CD4-positive, alpha-beta T cell (primary cell): Measurements from ENCODE around the gene FMO1. TPM values are rescaled to one million over a fixed set of nuclear protein-coding genes. Genes with fewer than 3 reads are reported as not detected.
"Not testable (repeated sequence)": the region's sequence is repeated elsewhere in the genome, so short reads cannot be mapped to it uniquely, and the experiment has no call there.

Experiments used
- ATAC-seq: fragments of 200-7000 bp; cut with Tn5 transposase; one replicate; pipeline ENCODE4 v1.10.0; 2022; ENCODE audit warnings: mild to moderate bottlenecking; ENCODE audit not compliant: poor library complexity
- CTCF ChIA-PET: fragments of 350-600 bp; sonication (Branson Sonifier 250); formaldehyde crosslinking; loops from one replicate; lab custom pipeline; 2021; ENCODE audit warnings: antibody characterized with exemption, inconsistent platforms; lab: Charles Lee
- POLR2A ChIA-PET: fragments of 350-600 bp; sonication (Branson Sonifier 250); formaldehyde crosslinking; loops from one replicate; lab custom pipeline; 2021; ENCODE audit warnings: antibody characterized with exemption, inconsistent platforms; lab: Charles Lee
- DNase-seq, 14 experiments: peaks; one replicate each; pipeline ENCODE4 v3.0.0-alpha.2; 2013 to 2020; ENCODE audit warnings: mixed read lengths in 2 of 14
- H3K27ac ChIP-seq, 2 donors: one replicate each; pipeline versions ENCODE4 v1.5.1 to v1.7.0; 2013; ENCODE audit warnings: low read length in 2 of 2, low read depth in 1 of 2, mild to moderate bottlenecking in 1 of 2
- H3K27me3 ChIP-seq, 2 experiments: 1 replicate in 1 of 2; 2 replicates in 1 of 2; pipeline versions ENCODE4 v1.6.1 to v1.7.0; 2013; ENCODE audit warnings: low read length in 2 of 2, control low read depth in 1 of 2, mild to moderate bottlenecking in 1 of 2, moderate library complexity in 1 of 2; ENCODE audit not compliant: insufficient read depth in 2 of 2, control insufficient read depth in 1 of 2
- H3K36me3 ChIP-seq: one replicate; pipeline ENCODE4 v1.6.1; 2013; ENCODE audit warnings: low read length, control low read depth; ENCODE audit not compliant: insufficient read depth
- H3K4me1 ChIP-seq: one replicate; pipeline ENCODE4 v1.6.1; 2013; ENCODE audit warnings: low read length, control low read depth; ENCODE audit not compliant: insufficient read depth
- H3K4me3 ChIP-seq: one replicate; pipeline ENCODE4 v1.5.1; 2013; ENCODE audit warnings: mild to moderate bottlenecking, low read length, moderate library complexity
- H3K9me3 ChIP-seq, 2 experiments: 1 replicate in 1 of 2; 2 replicates in 1 of 2; pipeline versions ENCODE4 v1.6.1 to v1.7.0; 2013; ENCODE audit warnings: low read length in 2 of 2, mild to moderate bottlenecking in 2 of 2, control low read depth in 1 of 2, moderate library complexity in 1 of 2; ENCODE audit not compliant: control insufficient read depth in 1 of 2, insufficient read depth in 1 of 2
- H3K27ac Mint-ChIP-seq: one replicate; pipeline ENCODE4 v1.8.0; 2020; ENCODE audit warnings: mixed read lengths
- H3K27me3 Mint-ChIP-seq: one replicate; pipeline ENCODE4 v1.8.0; 2021; ENCODE audit warnings: mixed read lengths
- H3K36me3 Mint-ChIP-seq: one replicate; pipeline ENCODE4 v1.8.0; 2021; ENCODE audit warnings: low read depth, mixed read lengths
- H3K4me1 Mint-ChIP-seq: one replicate; pipeline ENCODE4 v1.8.0; 2021; ENCODE audit warnings: low read depth, mixed read lengths
- H3K4me3 Mint-ChIP-seq: one replicate; pipeline ENCODE4 v1.8.0; 2020; ENCODE audit warnings: mild to moderate bottlenecking, mixed read lengths
- H3K9me3 Mint-ChIP-seq: one replicate; pipeline ENCODE4 v1.8.0; 2020; ENCODE audit warnings: mixed read lengths
- intact Hi-C, 2 experiments: fragments of 100-400 bp; cut with DNase I in 1 of 2; cut with micrococcal nuclease in 1 of 2; formaldehyde crosslinking; loops; one replicate each; pipeline versions ENCODE4 v1.15.1 to v1.9.0; 2023 to 2025; cut with DNase I, micrococcal nuclease
- total RNA-seq, 174 experiments: library from RNA in 2 of 174; stranded (reverse) in 2 of 174; gene quantifications; one replicate each; pipeline ENCODE4 v1.2.3 and lab custom pipeline; 2021 to 2026
- TF ChIP-seq, protein P1 (sequence below): fragments of 200-600 bp; IDR thresholded peaks from one replicate; pipeline ENCODE4 v1.8.0; 2022; ENCODE audit warnings: antibody characterized with exemption, mild to moderate bottlenecking

The FMO1 gene
- total RNA-seq, 2 experiments from 2014 or later: not detected

GRCh38 chr1:171290621-171291020 lies 42.3 kb downstream of the FMO1 start:
- TF ChIP-seq, protein P1, sequence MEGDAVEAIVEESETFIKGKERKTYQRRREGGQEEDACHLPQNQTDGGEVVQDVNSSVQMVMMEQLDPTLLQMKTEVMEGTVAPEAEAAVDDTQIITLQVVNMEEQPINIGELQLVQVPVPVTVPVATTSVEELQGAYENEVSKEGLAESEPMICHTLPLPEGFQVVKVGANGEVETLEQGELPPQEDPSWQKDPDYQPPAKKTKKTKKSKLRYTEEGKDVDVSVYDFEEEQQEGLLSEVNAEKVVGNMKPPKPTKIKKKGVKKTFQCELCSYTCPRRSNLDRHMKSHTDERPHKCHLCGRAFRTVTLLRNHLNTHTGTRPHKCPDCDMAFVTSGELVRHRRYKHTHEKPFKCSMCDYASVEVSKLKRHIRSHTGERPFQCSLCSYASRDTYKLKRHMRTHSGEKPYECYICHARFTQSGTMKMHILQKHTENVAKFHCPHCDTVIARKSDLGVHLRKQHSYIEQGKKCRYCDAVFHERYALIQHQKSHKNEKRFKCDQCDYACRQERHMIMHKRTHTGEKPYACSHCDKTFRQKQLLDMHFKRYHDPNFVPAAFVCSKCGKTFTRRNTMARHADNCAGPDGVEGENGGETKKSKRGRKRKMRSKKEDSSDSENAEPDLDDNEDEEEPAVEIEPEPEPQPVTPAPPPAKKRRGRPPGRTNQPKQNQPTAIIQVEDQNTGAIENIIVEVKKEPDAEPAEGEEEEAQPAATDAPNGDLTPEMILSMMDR: no peak

GRCh38 chr1:171292799-171293198 lies 44.5 kb downstream of the FMO1 start:
- no peak overlapping the region for H3K4me3 Mint-ChIP-seq
- peaks cover 2% of the 10 kb centered on the region for H3K9me3 Mint-ChIP-seq
- ATAC-seq (no peak), DNase-seq (no peak)
- CTCF ChIA-PET: no interaction called here
- Histone ChIP-seq H3K4me3 (no peak overlapping the region), H3K27ac (no peak overlapping the region), H3K4me1 (no peaks in the 10 kb centered on the region), H3K36me3 (no peaks in the 10 kb centered on the region), H3K27me3 (peaks cover 7 to 8% of the 10 kb centered on the region in 2 experiments), H3K9me3 (no peaks in the 10 kb centered on the region)
- POLR2A ChIA-PET: interaction anchor here (1.2 kb wide), 1 partner anchor 21 kb away, joined by 3 read pairs; the partner anchor contains the start of gene FMO4
- H3K4me1 Mint-ChIP-seq: no peaks in the 10 kb centered on the region
- intact Hi-C loops: no loop called here
- H3K27ac Mint-ChIP-seq: no peak overlapping the region
- H3K36me3 Mint-ChIP-seq: no peaks in the 10 kb centered on the region
- TF ChIP-seq, protein P1: no peak
- peaks cover 51% of the 10 kb centered on the region for H3K27me3 Mint-ChIP-seq

More at GRCh38 chr1:171290621-171291020, 42.3 kb downstream of the FMO1 start:
- no peak for ATAC-seq
- Mint-ChIP-seq H3K27me3 (peaks cover 42% of the 10 kb centered on the region), H3K9me3 (no peaks in the 10 kb centered on the region), H3K27ac (no peak overlapping the region), H3K36me3 (no peaks in the 10 kb centered on the region), H3K4me3 (no peak overlapping the region), H3K4me1 (no peaks in the 10 kb centered on the region)
- ChIA-PET CTCF (interaction anchor here (0.6 kb wide), 1 partner anchor 386 kb away, joined by 3 read pairs; no protein-coding TSS in a partner anchor), POLR2A (no interaction called here)
- Histone ChIP-seq H3K36me3 (no peaks in the 10 kb centered on the region), H3K27me3 (peaks cover 7 to 8% of the 10 kb centered on the region in 2 experiments), H3K4me3 (no peak overlapping the region), H3K9me3 (no peaks in the 10 kb centered on the region), H3K27ac (no peak overlapping the region), H3K4me1 (no peaks in the 10 kb centered on the region)
- intact Hi-C loops: no loop called here
- no peak for DNase-seq

GRCh38 chr1:171295383-171295782 lies 47.1 kb downstream of the FMO1 start:
- CTCF ChIA-PET: not testable (repeated sequence)
- H3K9me3 ChIP-seq: peaks cover 0 to 19% of the 10 kb centered on the region in 2 experiments

GRCh38 chr1:171295821-171296220 lies 47.5 kb downstream of the FMO1 start:
- peaks cover 8 to 11% of the 10 kb centered on the region in 2 experiments for H3K27me3 ChIP-seq
- H3K4me3 ChIP-seq: no peak overlapping the region
- no peaks in the 10 kb centered on the region for H3K36me3 ChIP-seq
- ATAC-seq (no peak), DNase-seq (no peak)
- no peak overlapping the region for H3K27ac ChIP-seq
- no peaks in the 10 kb centered on the region for H3K36me3 Mint-ChIP-seq
- ChIA-PET POLR2A (no interaction called here), CTCF (no interaction called here)
- no peak overlapping the region for H3K27ac Mint-ChIP-seq
- intact Hi-C loops: loop anchor here in 1 of 2 experiments (5.0 kb wide), 1 partner anchor 74 kb away; no protein-coding TSS in a partner anchor
- TF ChIP-seq, protein P1: no peak
- H3K4me3 Mint-ChIP-seq: no peak overlapping the region
- peaks cover 0 to 20% of the 10 kb centered on the region in 2 experiments for H3K9me3 ChIP-seq
- H3K27me3 Mint-ChIP-seq: peaks cover 45% of the 10 kb centered on the region
- peaks cover 11% of the 10 kb centered on the region for H3K9me3 Mint-ChIP-seq
- no peaks in the 10 kb centered on the region for H3K4me1 Mint-ChIP-seq
- H3K4me1 ChIP-seq: no peaks in the 10 kb centered on the region

More at GRCh38 chr1:171295383-171295782, 47.1 kb downstream of the FMO1 start:
- intact Hi-C loops: loop anchor here in 1 of 2 experiments (5.0 kb wide), 1 partner anchor 73 kb away; no protein-coding TSS in a partner anchor
- Mint-ChIP-seq H3K27me3 (peaks cover 44% of the 10 kb centered on the region), H3K9me3 (peaks cover 11% of the 10 kb centered on the region)
- H3K36me3 Mint-ChIP-seq, H3K4me1 ChIP-seq, DNase-seq, H3K4me3 Mint-ChIP-seq, H3K27ac Mint-ChIP-seq, POLR2A ChIA-PET, H3K27ac ChIP-seq, ATAC-seq, H3K36me3 ChIP-seq, H3K4me3 ChIP-seq, H3K4me1 Mint-ChIP-seq: not testable (repeated sequence)
- H3K27me3 ChIP-seq: peaks cover 8 to 11% of the 10 kb centered on the region in 2 experiments
